Heart right ventricle (tissue), 16 donors: ENCODE results near the gene SPAAR. TPM values are rescaled to one million over a fixed set of nuclear protein-coding genes. Genes with fewer than 3 reads are reported as not detected.
"Not testable (repeated sequence)": the region's sequence is repeated elsewhere in the genome, so short reads cannot be mapped to it uniquely, and the experiment has no call there.

ENCODE experiments used
- ATAC-seq, 8 donors: fragments of 200-7000 bp; cut with Tn5 transposase; one replicate each; pipeline ENCODE4 v1.9.1; 2020; ENCODE audit warnings: mild to moderate bottlenecking in 8 of 8, moderate library complexity in 8 of 8, moderate number of reproducible peaks in 1 of 8
- DNase-seq, 2 donors: peaks; one replicate each; pipeline ENCODE4 v3.0.0-alpha.2; 2020
- H3K27ac ChIP-seq, 10 donors: fragments of 200-600 bp; sonication (generic) in 2 of 10; one replicate each; pipeline versions ENCODE4 v1.5.0 to v1.8.0; 2020 to 2022; ENCODE audit warnings: mild to moderate bottlenecking in 3 of 10
- H3K27me3 ChIP-seq, 7 donors: fragments of 200-600 bp; one replicate each; pipeline ENCODE4 v1.8.0; 2021 to 2022; ENCODE audit warnings: mild to moderate bottlenecking in 2 of 7
- H3K36me3 ChIP-seq, 9 donors: fragments of 200-600 bp; sonication (generic) in 1 of 9; one replicate each; pipeline versions ENCODE4 v1.5.0 to v1.8.0; 2020 to 2022; ENCODE audit warnings: mild to moderate bottlenecking in 2 of 9
- H3K4me1 ChIP-seq, 9 donors: fragments of 200-600 bp; sonication (generic) in 1 of 9; one replicate each; pipeline versions ENCODE4 v1.5.0 to v1.8.0; 2020 to 2022; ENCODE audit warnings: mild to moderate bottlenecking in 4 of 9
- H3K4me3 ChIP-seq, 10 donors: fragments of 200-600 bp; sonication (generic) in 2 of 10; one replicate each; pipeline versions ENCODE4 v1.5.0 to v1.8.0; 2020 to 2022; ENCODE audit warnings: mild to moderate bottlenecking in 7 of 10, moderate library complexity in 2 of 10
- H3K9me3 ChIP-seq, 11 donors: fragments of 200-600 bp in 10 of 11; sonication (generic) in 2 of 11; one replicate each; pipeline versions ENCODE4 v1.5.0 to v1.8.0; 2013 to 2022; ENCODE audit warnings: mild to moderate bottlenecking in 2 of 11, control low read depth in 1 of 11, moderate library complexity in 1 of 11
- CTCF ChIP-seq, 9 donors: fragments of 200-600 bp; sonication (generic) in 2 of 9; IDR thresholded peaks; one replicate each; pipeline versions ENCODE4 v1.5.0 to v1.8.0; 2021 to 2022; ENCODE audit warnings: antibody characterized with exemption in 9 of 9, mild to moderate bottlenecking in 5 of 9, moderate library complexity in 1 of 9
- WGBS, 2 donors: extraction: QIAGEN DNeasy Blood & Tissue Kit; methylation state at CpG; one replicate each; pipeline ENCODE4 v1.1.7; 2013; ENCODE audit warnings: inconsistent platforms in 1 of 2; 5-methylcytosine and 5-hydroxymethylcytosine counted together
- intact Hi-C, 10 donors: fragments of 100-400 bp; cut with DNase I; formaldehyde crosslinking; loops; one replicate each; pipeline versions ENCODE4 v1.11.1 to v1.14.2; 2022
- polyA plus RNA-seq, 2 donors: library from polyadenylated mRNA; stranded (reverse); fragments of 200-250 nt; gene quantifications; one replicate each; pipeline ENCODE4 v1.2.3, GENCODE V29; 2013
- total RNA-seq, 10 donors: library from RNA; stranded (reverse); fragmentation: NEBNext Ultra II Directional in 3 of 10; extraction: Animal tissue kit (Norgen Biotek cat#: 25700) in 3 of 10; gene quantifications; one replicate each; pipeline versions ENCODE4 v1.2.1 to v1.2.4, GENCODE V29; 2021 to 2023
- donor health status: Arrhythmogenic right ventricular cardiomyopathy.
- donor health status: ischemic (EF 13 %, LVEDD 7.1; RV severe dilation, severe dysfunction).
- donor health status: healthy with polysubstance abuse.
- donor health status: DM: no; HTN: yes; CAD: no.
- donor health status: DM: no; HTN: no; CAD: no.
- donor health status: ischemic (EF 25% LVEDD 6.9; RV normal size, moderate dysfunction).
- donor health status: ischemic (EF 25% LVEDD 5.7; RV mildly dilated, moderate dysfunction).
- donor health status: healthy.
- donor health status: DM: yes; HTN: yes; CAD: no.
- donor health status: Ischemic cardiomyopathy.
- donor health status: ischemic (EF 35%, LVEDD 5.7; RV mildly dilated, moderate dysfunction).
- donor health status: nonischemic (EF 11% LVEDD 7.7; RV severe dilation, severe dysfunction).
- donor health status: DM: yes; HTN: yes; CAD: no.
- donor health status: PGD.
- donor health status: ischemic (EF 29% LVEDD 5.4; RV normal size, mild dysfunction).
- donor health status: nonischemic (EF 23%, LVEDD 6.1; RV moderate dilation, normal function).

The SPAAR gene
- total and polyA plus RNA-seq, 12 donors = 2.8 to 20.8 (median 5.6) TPM

- H3K4me3 ChIP-seq = no peak overlapping the region
- 96 to 97% methylated on average over 3 of the region's 3 CpGs for WGBS, 2 donors
- ATAC-seq = no peak
- H3K4me1 ChIP-seq = peaks cover 0 to 27% (median 0%) of the 10 kb centered on the region in 9 donors
- TF ChIP-seq CTCF (IDR thresholded peaks at IDR 0.05) = no peak
- no peaks in the 10 kb centered on the region for H3K27me3 ChIP-seq
- no peak for DNase-seq
- no peaks in the 10 kb centered on the region for H3K36me3 ChIP-seq
- H3K9me3 ChIP-seq = no peaks in the 10 kb centered on the region
- intact Hi-C loops = no loop called here
- no peak overlapping the region for H3K27ac ChIP-seq
Measured at GRCh38 chr9:35932735-35933134, 23.4 kb downstream of the SPAAR start.

GRCh38 chr9:35933550-35934067 is 24.3 kb downstream of the SPAAR start:
- DNase-seq (no peak), ATAC-seq (no peak)
- Histone ChIP-seq H3K27me3 (no peaks in the 10 kb centered on the region), H3K9me3 (no peaks in the 10 kb centered on the region), H3K4me3 (no peak overlapping the region), H3K4me1 (peaks cover 0 to 20% (median 0%) of the 10 kb centered on the region in 9 donors), H3K27ac (no peak overlapping the region), H3K36me3 (no peaks in the 10 kb centered on the region)
- intact Hi-C loops = no loop called here
- 89 to 92% methylated on average over 4 of the region's 4 CpGs for WGBS, 2 donors
- TF ChIP-seq CTCF (IDR thresholded peaks at IDR 0.05) = no peak

GRCh38 chr9:35934069-35934468 is 24.8 kb downstream of the SPAAR start:
- ATAC-seq, intact Hi-C loops, DNase-seq, H3K4me3 ChIP-seq, H3K9me3 ChIP-seq, H3K36me3 ChIP-seq, H3K27me3 ChIP-seq, H3K27ac ChIP-seq: not testable (repeated sequence)
- H3K4me1 ChIP-seq = peaks cover 0 to 15% (median 0%) of the 10 kb centered on the region in 9 donors
- 89 to 95% methylated on average over 6 of the region's 6 CpGs for WGBS, 2 donors

- peaks cover 0 to 7% (median 0%) of the 10 kb centered on the region in 9 donors for H3K4me1 ChIP-seq
- 96% methylated on average over 4 of the region's 4 CpGs for WGBS, 2 donors
- no peaks in the 10 kb centered on the region for H3K36me3 ChIP-seq
Measured at GRCh38 chr9:35935261-35935660, 26.0 kb downstream of the SPAAR start.

More at GRCh38 chr9:35935261-35935660, 26.0 kb downstream of the SPAAR start:
- Histone ChIP-seq H3K27me3 (no peaks in the 10 kb centered on the region), H3K9me3 (no peaks in the 10 kb centered on the region), H3K27ac (no peak overlapping the region), H3K4me3 (no peak overlapping the region)
- TF ChIP-seq CTCF (IDR thresholded peaks at IDR 0.05) = no peak
- ATAC-seq (no peak), DNase-seq (no peak)
- intact Hi-C loops = no loop called here
